Upper lobe of left lung (tissue), 6 donors: Measurements from ENCODE around the gene ZMYM3. TPM values are rescaled to one million over a fixed set of nuclear protein-coding genes. Genes with fewer than 3 reads are reported as not detected.

Source experiments
- ATAC-seq, 2 donors: fragments of 200-7000 bp; cut with Tn5 transposase; one replicate each; pipeline ENCODE4 v1.9.1; 2022; ENCODE audit warnings: mild to moderate bottlenecking in 2 of 2, moderate library complexity in 2 of 2; ENCODE audit not compliant: low FRiP score in 2 of 2
- DNase-seq, 2 donors: peaks; one replicate each; pipeline ENCODE4 v3.0.0-alpha.2; 2019 to 2020
- H3K27ac ChIP-seq, 4 donors: fragments of 200-600 bp; sonication (generic); one replicate each; pipeline ENCODE4 v1.5.1; 2016 to 2019
- H3K27me3 ChIP-seq, 4 donors: fragments of 200-600 bp; sonication (generic); one replicate each; pipeline ENCODE4 v1.5.1; 2017 to 2019
- H3K36me3 ChIP-seq, 4 donors: fragments of 200-600 bp; sonication (generic); one replicate each; pipeline ENCODE4 v1.5.1; 2016 to 2019
- H3K4me1 ChIP-seq, 4 donors: fragments of 200-600 bp; sonication (generic); one replicate each; pipeline ENCODE4 v1.5.1; 2018 to 2019
- H3K4me3 ChIP-seq, 4 donors: fragments of 200-600 bp; sonication (generic); one replicate each; pipeline ENCODE4 v1.5.1; 2017 to 2019; ENCODE audit warnings: mild to moderate bottlenecking in 2 of 4, moderate library complexity in 1 of 4
- H3K9me3 ChIP-seq, 4 donors: fragments of 200-600 bp; sonication (generic); one replicate each; pipeline ENCODE4 v1.5.1; 2018 to 2019
- CTCF ChIP-seq, 6 experiments: fragments of 450-650 bp in 4 of 6; fragments of 200-600 bp in 2 of 6; sonication (generic) in 2 of 6; IDR thresholded peaks; one replicate each; pipeline ENCODE4 v1.5.1; 2016 to 2019; ENCODE audit warnings: antibody characterized with exemption in 6 of 6
- EP300 ChIP-seq, 4 donors: sonication (generic); formaldehyde crosslinking; IDR thresholded peaks; one replicate each; pipeline ENCODE4 v1.5.1; 2017; ENCODE audit warnings: antibody characterized with exemption in 4 of 4, control low read depth in 2 of 4
- POLR2A ChIP-seq, 4 donors: fragments of 450-650 bp; IDR thresholded peaks; one replicate each; pipeline ENCODE4 v1.5.1; 2016 to 2017; ENCODE audit warnings: antibody characterized with exemption in 4 of 4, mild to moderate bottlenecking in 2 of 4
- POLR2AphosphoS5 ChIP-seq, 2 donors: sonication (generic); formaldehyde crosslinking; IDR thresholded peaks; one replicate each; pipeline ENCODE4 v1.5.1; 2017; ENCODE audit warnings: antibody characterized with exemption in 2 of 2
- WGBS, 2 donors: methylation state at CpG; one replicate each; pipeline ENCODE4 v1.1.5; 2017 to 2018; 5-methylcytosine and 5-hydroxymethylcytosine counted together
- total RNA-seq, 6 donors: library from RNA; depleted of rRNA in 4 of 6; stranded (reverse); fragments of >200 nt in 4 of 6; gene quantifications; one replicate each; pipeline versions ENCODE4 v1.1.0 to v1.2.1, GENCODE V29; 2016 to 2021
- donor health status: DM: no; HTN: no; CAD: no; lungs with moderate emphysema.
- donor health status: DM: no; HTN: yes; CAD: no; lungs with severe emphysema.

Gene ZMYM3
- total RNA-seq, 6 donors from 2014 or later, result 12.8 to 32.5 (median 21.6) TPM

- no peaks in the 10 kb centered on the region for H3K27me3 ChIP-seq
- no peaks in the 10 kb centered on the region for H3K36me3 ChIP-seq
- ATAC-seq (no peak), DNase-seq (no peak)
- TF ChIP-seq POLR2AphosphoS5 (IDR thresholded peaks at IDR 0.05) (no peak), EP300 (IDR thresholded peaks at IDR 0.05) (no peak), POLR2A (IDR thresholded peaks at IDR 0.05) (no peak), CTCF (IDR thresholded peaks at IDR 0.05) (no peak)
- H3K4me1 ChIP-seq, result no peaks in the 10 kb centered on the region
- WGBS, 2 donors, result 71% methylated on average over 1 of the region's 1 CpG; no CpG with 5 or more reads in 1 of the 2 donors
- no peak overlapping the region for H3K4me3 ChIP-seq
- H3K27ac ChIP-seq, result no peak overlapping the region
- no peaks in the 10 kb centered on the region for H3K9me3 ChIP-seq
These were observed 39.8 kb downstream of the ZMYM3 start for GRCh38 chrX:71214152-71214551.

GRCh38 chrX:71212536-71212935 lies 41.4 kb downstream of the ZMYM3 start:
- Histone ChIP-seq H3K4me3 (no peak overlapping the region), H3K36me3 (no peaks in the 10 kb centered on the region), H3K27me3 (no peaks in the 10 kb centered on the region), H3K27ac (no peak overlapping the region), H3K4me1 (no peaks in the 10 kb centered on the region), H3K9me3 (no peaks in the 10 kb centered on the region)
- TF ChIP-seq POLR2AphosphoS5 (IDR thresholded peaks at IDR 0.05) (no peak), EP300 (IDR thresholded peaks at IDR 0.05) (no peak), POLR2A (IDR thresholded peaks at IDR 0.05) (no peak), CTCF (IDR thresholded peaks at IDR 0.05) (no peak)
- ATAC-seq, result no peak
- WGBS, 2 donors, result 36 to 49% methylated on average over 3 to 5 of the region's 5 CpGs
- no peak for DNase-seq

- H3K27ac ChIP-seq, result no peak overlapping the region
- no peaks in the 10 kb centered on the region for H3K4me1 ChIP-seq
- no peaks in the 10 kb centered on the region for H3K9me3 ChIP-seq
- TF ChIP-seq POLR2A (IDR thresholded peaks at IDR 0.05) (no peak), EP300 (IDR thresholded peaks at IDR 0.05) (no peak)
- no peak for DNase-seq
- no peak overlapping the region for H3K4me3 ChIP-seq
- no peaks in the 10 kb centered on the region for H3K36me3 ChIP-seq
- H3K27me3 ChIP-seq, result no peaks in the 10 kb centered on the region
- ATAC-seq, result no peak
- WGBS, 2 donors, result 84 to 86% methylated on average over 3 of the region's 3 CpGs
These were observed 43.1 kb downstream of the ZMYM3 start for GRCh38 chrX:71210816-71211215.

GRCh38 chrX:71199252-71200008 lies 54.5 kb downstream of the ZMYM3 start:
- Histone ChIP-seq H3K4me3 (no peak overlapping the region), H3K27me3 (no peaks in the 10 kb centered on the region), H3K9me3 (no peaks in the 10 kb centered on the region), H3K36me3 (no peaks in the 10 kb centered on the region), H3K27ac (no peak overlapping the region), H3K4me1 (no peaks in the 10 kb centered on the region)
- DNase-seq (no peak), ATAC-seq (no peak)
- TF ChIP-seq POLR2A (IDR thresholded peaks at IDR 0.05) (no peak), POLR2AphosphoS5 (IDR thresholded peaks at IDR 0.05) (no peak), CTCF (IDR thresholded peaks at IDR 0.05) (no peak), EP300 (IDR thresholded peaks at IDR 0.05) (no peak)
- WGBS, 2 donors, result 85 to 92% methylated on average over 7 of the region's 7 CpGs

- H3K36me3 ChIP-seq, result no peaks in the 10 kb centered on the region
- no peaks in the 10 kb centered on the region for H3K9me3 ChIP-seq
- no peaks in the 10 kb centered on the region for H3K4me1 ChIP-seq
- 48 to 50% methylated on average over 3 of the region's 3 CpGs for WGBS, 2 donors
- no peak for TF ChIP-seq EP300 (IDR thresholded peaks at IDR 0.05)
- no peak for TF ChIP-seq POLR2AphosphoS5 (IDR thresholded peaks at IDR 0.05)
- TF ChIP-seq POLR2A (IDR thresholded peaks at IDR 0.05), result peak in 1 of 4 donors; percentile 11
- DNase-seq (no peak), ATAC-seq (peak in 1 of 2 donors; percentile 39)
- H3K27me3 ChIP-seq, result no peaks in the 10 kb centered on the region
- H3K4me3 ChIP-seq, result peak overlapping the region in 3 of 4 donors; percentile 9 to 36 (median 28)
- peak overlapping the region in 1 of 4 donors; percentile 10 for H3K27ac ChIP-seq
These were observed 55.9 kb downstream of the ZMYM3 start for GRCh38 chrX:71198066-71198465.
